GM23338 (cell line): ENCODE data around the gene ZNF277. TPM values are rescaled to one million over a fixed set of nuclear protein-coding genes. Genes with fewer than 3 reads are reported as not detected.

ENCODE experiments used
- ATAC-seq: fragments of 200-7000 bp; cut with Tn5 transposase; 3 replicates; pipeline ENCODE4 v1.9.1; 2020
- DNase-seq: peaks from one replicate; pipeline ENCODE4 v3.0.0-alpha.2; 2015; ENCODE audit warnings: low spot score
- H2AFZ ChIP-seq: fragments of 200-600 bp; sonication (generic); 2 replicates; pipeline ENCODE4 v1.8.0; 2016; ENCODE audit warnings: antibody characterized with exemption, mild to moderate bottlenecking, moderate library complexity
- H3F3A ChIP-seq: fragments of 200-600 bp; sonication (generic); replicated peaks from 2 replicates; pipeline ENCODE4 v1.8.0; 2017; ENCODE audit warnings: antibody characterized with exemption, mixed run types, low read depth
- H3K27ac ChIP-seq: fragments of 200-600 bp; sonication (generic); 2 replicates; pipeline ENCODE4 v1.6.1; 2016; ENCODE audit warnings: low read depth
- H3K27me3 ChIP-seq: fragments of 200-600 bp; sonication (generic); 2 replicates; pipeline ENCODE4 v1.8.0; 2016; ENCODE audit warnings: mild to moderate bottlenecking, mixed run types, moderate library complexity; ENCODE audit not compliant: insufficient read depth
- H3K36me3 ChIP-seq: fragments of 200-600 bp; sonication (generic); 2 replicates; pipeline ENCODE4 v1.8.0; 2016; ENCODE audit warnings: mild to moderate bottlenecking; ENCODE audit not compliant: insufficient read depth
- H3K4me1 ChIP-seq: fragments of 200-600 bp; sonication (generic); 2 replicates; pipeline ENCODE4 v1.8.0; 2016; ENCODE audit warnings: mild to moderate bottlenecking, moderate library complexity; ENCODE audit not compliant: insufficient read depth
- H3K4me2 ChIP-seq: fragments of 200-600 bp; sonication (generic); 2 replicates; pipeline ENCODE4 v1.7.1; 2017; ENCODE audit warnings: mixed run types
- H3K4me3 ChIP-seq: fragments of 200-600 bp; sonication (generic); 2 replicates; pipeline ENCODE4 v1.6.1; 2016; ENCODE audit warnings: mixed run types
- H3K79me2 ChIP-seq: fragments of 200-600 bp; sonication (generic); replicated peaks from 2 replicates; pipeline ENCODE4 v1.8.0; 2017; ENCODE audit warnings: mild to moderate bottlenecking; ENCODE audit not compliant: insufficient read depth
- H3K9me2 ChIP-seq: fragments of 200-600 bp; sonication (generic); 2 replicates; pipeline ENCODE4 v1.8.0; 2017; ENCODE audit not compliant: insufficient read depth
- H4K20me1 ChIP-seq: fragments of 200-600 bp; sonication (generic); replicated peaks from 2 replicates; pipeline ENCODE4 v1.8.0; 2017; ENCODE audit warnings: mild to moderate bottlenecking; ENCODE audit not compliant: insufficient read depth
- H3K27ac Mint-ChIP-seq: 2 replicates; pipeline ENCODE4 v1.8.0; 2020; ENCODE audit warnings: inconsistent platforms, mild to moderate bottlenecking, moderate library complexity, mixed read lengths
- H3K27me3 Mint-ChIP-seq: 3 replicates; pipeline ENCODE4 v1.8.0; 2022; ENCODE audit warnings: low read depth, mild to moderate bottlenecking, moderate library complexity, mixed read lengths, inconsistent platforms; ENCODE audit not compliant: insufficient read depth, poor library complexity
- H3K36me3 Mint-ChIP-seq: 3 replicates; pipeline ENCODE4 v1.8.0; 2021; ENCODE audit warnings: low read depth, mild to moderate bottlenecking, inconsistent platforms, moderate library complexity, mixed read lengths
- H3K4me1 Mint-ChIP-seq: 3 replicates; pipeline ENCODE4 v1.8.0; 2020; ENCODE audit warnings: mild to moderate bottlenecking, inconsistent platforms, mixed read lengths
- H3K4me3 Mint-ChIP-seq: 3 replicates; pipeline ENCODE4 v1.8.0; 2021; ENCODE audit warnings: moderate library complexity, mild to moderate bottlenecking, inconsistent platforms, mixed read lengths
- H3K9me3 Mint-ChIP-seq: 3 replicates; pipeline ENCODE4 v1.8.0; 2020; ENCODE audit warnings: moderate library complexity, mild to moderate bottlenecking, inconsistent platforms, mixed read lengths
- CREB1 ChIP-seq: fragments of 250-450 bp; sonication (Bioruptor Pico); IDR thresholded peaks from 2 replicates; pipeline ENCODE4 v1.5.0; 2020; ENCODE audit warnings: low read depth, mild to moderate bottlenecking, moderate library complexity
- ETS1 ChIP-seq: IDR thresholded peaks from 2 replicates; pipeline ENCODE4 v1.6.1; 2016; ENCODE audit warnings: antibody characterized with exemption
- EZH2 ChIP-seq: fragments of 200-600 bp; sonication (generic); IDR thresholded peaks from one replicate; pipeline ENCODE4 v1.8.0; 2017; ENCODE audit warnings: antibody characterized with exemption, mild to moderate bottlenecking, low read depth; ENCODE audit not compliant: unreplicated experiment
- EZH2phosphoT487 ChIP-seq: fragments of 200-600 bp; sonication (generic); IDR thresholded peaks from one replicate; pipeline ENCODE4 v1.8.1; 2018; ENCODE audit warnings: antibody characterized with exemption; ENCODE audit not compliant: unreplicated experiment
- JUNB ChIP-seq: IDR thresholded peaks from one replicate; pipeline ENCODE4 v1.6.1; 2016; ENCODE audit warnings: antibody characterized with exemption; ENCODE audit not compliant: unreplicated experiment
- NANOG ChIP-seq: IDR thresholded peaks from 2 replicates; pipeline ENCODE4 v1.6.1; 2016; ENCODE audit warnings: antibody characterized with exemption, borderline replicate concordance
- POLR2AphosphoS5 ChIP-seq: IDR thresholded peaks from 2 replicates; pipeline ENCODE4 v1.6.1; 2016; ENCODE audit warnings: antibody characterized with exemption, low read depth
- STAT1 ChIP-seq: IDR thresholded peaks from one replicate; pipeline ENCODE4 v1.6.1; 2016; ENCODE audit warnings: antibody characterized with exemption; ENCODE audit not compliant: unreplicated experiment
- ZNF114 ChIP-seq: fragments of 250-450 bp; sonication (Bioruptor Pico); IDR thresholded peaks from 2 replicates; pipeline ENCODE4 v1.5.0; 2020; ENCODE audit warnings: mild to moderate bottlenecking, moderate library complexity
- ZNF331 ChIP-seq: fragments of 250-450 bp; sonication (Bioruptor Pico); IDR thresholded peaks from 2 replicates; pipeline ENCODE4 v1.5.0; 2020; ENCODE audit warnings: low read depth, mild to moderate bottlenecking, moderate library complexity
- ZNF462 ChIP-seq: fragments of 250-450 bp; sonication (Bioruptor Pico); IDR thresholded peaks from 2 replicates; pipeline ENCODE4 v1.5.0; 2020; ENCODE audit warnings: mild to moderate bottlenecking, moderate library complexity
- polyA plus RNA-seq: library from polyadenylated mRNA; unstranded; fragments of >200 nt; fragmentation: Nextera tagmentation; extraction: Ambion mirVana; gene quantifications from 2 replicates; pipeline ENCODE4 v1.2.1, GENCODE V29; 2016
- total RNA-seq: library from RNA; depleted of rRNA; stranded (reverse); fragments of >200 nt; shearing (Covaris generic); gene quantifications from 2 replicates; pipeline ENCODE4 v1.2.3, GENCODE V29; 2014
- TF ChIP-seq, protein P1 (sequence below), 2 experiments: fragments of 200-600 bp in 1 of 2; sonication (generic) in 1 of 2; conservative IDR thresholded peaks; 2 replicates each; pipeline versions ENCODE4 v1.5.1 to v1.6.1; 2016 to 2017; ENCODE audit warnings: antibody characterized with exemption in 2 of 2, low read depth in 2 of 2, mild to moderate bottlenecking in 2 of 2, moderate library complexity in 1 of 2
- TF ChIP-seq, protein P2 (sequence below): IDR thresholded peaks from one replicate; pipeline ENCODE4 v1.6.1; 2018; ENCODE audit warnings: antibody characterized with exemption; ENCODE audit not compliant: unreplicated experiment

Gene ZNF277
- total and polyA plus RNA-seq, 2 experiments from 2014 or later: 25.4 to 28.9 TPM

GRCh38 chr7:112254709-112255387 is 48.4 kb downstream of the ZNF277 start (continued):
- TF ChIP-seq EZH2: no peak
- no peak for TF ChIP-seq ZNF114
- no peak for TF ChIP-seq POLR2AphosphoS5
- no peak for TF ChIP-seq JUNB
- no peak for TF ChIP-seq ZNF331 (CRISPR knock-in tag)
- no peak for TF ChIP-seq NANOG

GRCh38 chr7:112255388-112255720 is 48.9 kb downstream of the ZNF277 start:
- Histone ChIP-seq H3K9me2 (no peaks in the 10 kb centered on the region), H2AFZ (no peak overlapping the region), H4K20me1 (no peaks in the 10 kb centered on the region; the same call in 1 of the 2 replicates), H3K4me3 (no peak overlapping the region), H3F3A (no peaks in the 10 kb centered on the region), H3K79me2 (peaks cover 71% of the 10 kb centered on the region), H3K36me3 (no peaks in the 10 kb centered on the region), H3K27ac (no peak overlapping the region), H3K4me1 (peaks cover 55% of the 10 kb centered on the region), H3K4me2 (no peak overlapping the region), H3K27me3 (peaks cover 12% of the 10 kb centered on the region)
- Mint-ChIP-seq H3K27ac (no peak overlapping the region), H3K4me1 (peaks cover 60% of the 10 kb centered on the region), H3K36me3 (no peaks in the 10 kb centered on the region), H3K4me3 (no peak overlapping the region), H3K27me3 (peaks cover 4% of the 10 kb centered on the region), H3K9me3 (no peaks in the 10 kb centered on the region)
- no peak for ATAC-seq
- no peak for DNase-seq
- no peak for TF ChIP-seq NANOG
- no peak for TF ChIP-seq EZH2phosphoT487
- no peak for TF ChIP-seq ETS1
- no peak for TF ChIP-seq ZNF331 (CRISPR knock-in tag)
- no peak for TF ChIP-seq ZNF462 (CRISPR knock-in tag)
- TF ChIP-seq, protein P1, sequence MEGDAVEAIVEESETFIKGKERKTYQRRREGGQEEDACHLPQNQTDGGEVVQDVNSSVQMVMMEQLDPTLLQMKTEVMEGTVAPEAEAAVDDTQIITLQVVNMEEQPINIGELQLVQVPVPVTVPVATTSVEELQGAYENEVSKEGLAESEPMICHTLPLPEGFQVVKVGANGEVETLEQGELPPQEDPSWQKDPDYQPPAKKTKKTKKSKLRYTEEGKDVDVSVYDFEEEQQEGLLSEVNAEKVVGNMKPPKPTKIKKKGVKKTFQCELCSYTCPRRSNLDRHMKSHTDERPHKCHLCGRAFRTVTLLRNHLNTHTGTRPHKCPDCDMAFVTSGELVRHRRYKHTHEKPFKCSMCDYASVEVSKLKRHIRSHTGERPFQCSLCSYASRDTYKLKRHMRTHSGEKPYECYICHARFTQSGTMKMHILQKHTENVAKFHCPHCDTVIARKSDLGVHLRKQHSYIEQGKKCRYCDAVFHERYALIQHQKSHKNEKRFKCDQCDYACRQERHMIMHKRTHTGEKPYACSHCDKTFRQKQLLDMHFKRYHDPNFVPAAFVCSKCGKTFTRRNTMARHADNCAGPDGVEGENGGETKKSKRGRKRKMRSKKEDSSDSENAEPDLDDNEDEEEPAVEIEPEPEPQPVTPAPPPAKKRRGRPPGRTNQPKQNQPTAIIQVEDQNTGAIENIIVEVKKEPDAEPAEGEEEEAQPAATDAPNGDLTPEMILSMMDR (conservative IDR thresholded peaks at IDR 0.05; ENCODE audit: low read depth in 2 of 2): no peak
- TF ChIP-seq CREB1 (CRISPR knock-in tag): no peak
- TF ChIP-seq POLR2AphosphoS5: no peak
- TF ChIP-seq ZNF114: no peak
- TF ChIP-seq, protein P2, sequence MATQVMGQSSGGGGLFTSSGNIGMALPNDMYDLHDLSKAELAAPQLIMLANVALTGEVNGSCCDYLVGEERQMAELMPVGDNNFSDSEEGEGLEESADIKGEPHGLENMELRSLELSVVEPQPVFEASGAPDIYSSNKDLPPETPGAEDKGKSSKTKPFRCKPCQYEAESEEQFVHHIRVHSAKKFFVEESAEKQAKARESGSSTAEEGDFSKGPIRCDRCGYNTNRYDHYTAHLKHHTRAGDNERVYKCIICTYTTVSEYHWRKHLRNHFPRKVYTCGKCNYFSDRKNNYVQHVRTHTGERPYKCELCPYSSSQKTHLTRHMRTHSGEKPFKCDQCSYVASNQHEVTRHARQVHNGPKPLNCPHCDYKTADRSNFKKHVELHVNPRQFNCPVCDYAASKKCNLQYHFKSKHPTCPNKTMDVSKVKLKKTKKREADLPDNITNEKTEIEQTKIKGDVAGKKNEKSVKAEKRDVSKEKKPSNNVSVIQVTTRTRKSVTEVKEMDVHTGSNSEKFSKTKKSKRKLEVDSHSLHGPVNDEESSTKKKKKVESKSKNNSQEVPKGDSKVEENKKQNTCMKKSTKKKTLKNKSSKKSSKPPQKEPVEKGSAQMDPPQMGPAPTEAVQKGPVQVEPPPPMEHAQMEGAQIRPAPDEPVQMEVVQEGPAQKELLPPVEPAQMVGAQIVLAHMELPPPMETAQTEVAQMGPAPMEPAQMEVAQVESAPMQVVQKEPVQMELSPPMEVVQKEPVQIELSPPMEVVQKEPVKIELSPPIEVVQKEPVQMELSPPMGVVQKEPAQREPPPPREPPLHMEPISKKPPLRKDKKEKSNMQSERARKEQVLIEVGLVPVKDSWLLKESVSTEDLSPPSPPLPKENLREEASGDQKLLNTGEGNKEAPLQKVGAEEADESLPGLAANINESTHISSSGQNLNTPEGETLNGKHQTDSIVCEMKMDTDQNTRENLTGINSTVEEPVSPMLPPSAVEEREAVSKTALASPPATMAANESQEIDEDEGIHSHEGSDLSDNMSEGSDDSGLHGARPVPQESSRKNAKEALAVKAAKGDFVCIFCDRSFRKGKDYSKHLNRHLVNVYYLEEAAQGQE: no peak
- no peak for TF ChIP-seq STAT1
